B cell (primary cell): ENCODE data around the gene SC5D.

ENCODE experiments used
- EZH2 ChIP-seq: IDR thresholded peaks from 2 replicates; pipeline ENCODE4 v1.6.1; 2012; ENCODE audit warnings: borderline replicate concordance, low read depth, mild to moderate bottlenecking, moderate library complexity, low read length; ENCODE audit not compliant: insufficient read depth, poor library complexity, severe bottlenecking
- TF ChIP-seq, protein P1 (sequence below): fragments of 200-600 bp; IDR thresholded peaks from one replicate; pipeline ENCODE4 v1.8.0; 2022; ENCODE audit warnings: antibody characterized with exemption, mild to moderate bottlenecking

- TF ChIP-seq, protein P1, sequence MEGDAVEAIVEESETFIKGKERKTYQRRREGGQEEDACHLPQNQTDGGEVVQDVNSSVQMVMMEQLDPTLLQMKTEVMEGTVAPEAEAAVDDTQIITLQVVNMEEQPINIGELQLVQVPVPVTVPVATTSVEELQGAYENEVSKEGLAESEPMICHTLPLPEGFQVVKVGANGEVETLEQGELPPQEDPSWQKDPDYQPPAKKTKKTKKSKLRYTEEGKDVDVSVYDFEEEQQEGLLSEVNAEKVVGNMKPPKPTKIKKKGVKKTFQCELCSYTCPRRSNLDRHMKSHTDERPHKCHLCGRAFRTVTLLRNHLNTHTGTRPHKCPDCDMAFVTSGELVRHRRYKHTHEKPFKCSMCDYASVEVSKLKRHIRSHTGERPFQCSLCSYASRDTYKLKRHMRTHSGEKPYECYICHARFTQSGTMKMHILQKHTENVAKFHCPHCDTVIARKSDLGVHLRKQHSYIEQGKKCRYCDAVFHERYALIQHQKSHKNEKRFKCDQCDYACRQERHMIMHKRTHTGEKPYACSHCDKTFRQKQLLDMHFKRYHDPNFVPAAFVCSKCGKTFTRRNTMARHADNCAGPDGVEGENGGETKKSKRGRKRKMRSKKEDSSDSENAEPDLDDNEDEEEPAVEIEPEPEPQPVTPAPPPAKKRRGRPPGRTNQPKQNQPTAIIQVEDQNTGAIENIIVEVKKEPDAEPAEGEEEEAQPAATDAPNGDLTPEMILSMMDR = no peak
- no peak for TF ChIP-seq EZH2
Measured at GRCh38 chr11:121300313-121300971, 7.9 kb downstream of the SC5D start.
